Measurements from ENCODE around the gene MXD4.
A peak's percentile ranks its signal among the peaks of the same experiment; 100 is the strongest.

MXD4 gene, protein sequence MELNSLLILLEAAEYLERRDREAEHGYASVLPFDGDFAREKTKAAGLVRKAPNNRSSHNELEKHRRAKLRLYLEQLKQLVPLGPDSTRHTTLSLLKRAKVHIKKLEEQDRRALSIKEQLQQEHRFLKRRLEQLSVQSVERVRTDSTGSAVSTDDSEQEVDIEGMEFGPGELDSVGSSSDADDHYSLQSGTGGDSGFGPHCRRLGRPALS

DNA sequence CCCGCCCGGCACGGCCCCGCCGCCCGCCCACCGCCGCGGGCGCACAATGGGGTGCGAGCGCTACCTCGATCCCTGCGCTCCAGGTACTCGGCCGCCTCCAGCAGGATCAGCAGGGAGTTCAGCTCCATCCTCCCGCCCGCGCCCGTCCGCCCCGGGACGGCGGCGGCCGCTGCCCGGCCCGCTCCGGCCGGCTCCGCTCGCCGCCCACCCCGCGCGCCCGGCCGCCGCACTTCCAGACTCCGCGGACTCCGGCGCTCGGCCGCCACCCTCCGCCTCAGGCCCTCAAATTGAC, at the start of gene MXD4:
TSS of gene MXD4 (minus strand) at position 257 of the 292 bp plus-strand sequence. CDS start at position 128, 129 bp downstream.
- no peak for DNase-seq

DNA sequence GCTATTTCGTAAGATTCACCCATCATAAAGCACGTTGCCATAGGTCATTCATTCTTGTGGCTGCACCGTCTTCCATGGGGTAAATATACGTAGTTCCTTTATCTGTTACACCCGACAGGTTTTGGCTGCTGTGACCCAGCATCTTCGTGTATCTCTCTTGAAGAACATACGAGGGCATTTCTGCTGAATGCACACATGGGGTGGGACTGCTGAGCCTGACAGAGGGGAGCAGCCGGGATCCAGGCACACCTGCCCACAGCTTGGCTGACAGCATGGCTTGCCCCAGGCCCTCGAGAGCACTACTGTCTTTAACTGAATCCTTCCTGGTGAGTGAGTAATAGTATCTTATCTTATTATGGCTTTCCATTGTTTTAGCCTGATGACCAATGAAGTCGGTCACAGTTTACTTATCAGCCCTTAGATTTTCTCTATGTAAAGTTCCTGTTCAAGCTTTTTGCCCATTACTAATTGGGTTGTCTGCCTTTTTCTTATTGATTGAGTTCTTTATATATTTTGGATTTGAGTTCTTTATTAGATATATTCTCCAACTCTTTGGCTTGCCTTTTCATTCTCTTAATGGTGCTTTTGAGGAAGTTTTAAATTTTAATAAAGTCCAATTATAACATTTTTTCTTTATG, 45.0 kb upstream of the MXD4 start:
- no peak for DNase-seq

DNA sequence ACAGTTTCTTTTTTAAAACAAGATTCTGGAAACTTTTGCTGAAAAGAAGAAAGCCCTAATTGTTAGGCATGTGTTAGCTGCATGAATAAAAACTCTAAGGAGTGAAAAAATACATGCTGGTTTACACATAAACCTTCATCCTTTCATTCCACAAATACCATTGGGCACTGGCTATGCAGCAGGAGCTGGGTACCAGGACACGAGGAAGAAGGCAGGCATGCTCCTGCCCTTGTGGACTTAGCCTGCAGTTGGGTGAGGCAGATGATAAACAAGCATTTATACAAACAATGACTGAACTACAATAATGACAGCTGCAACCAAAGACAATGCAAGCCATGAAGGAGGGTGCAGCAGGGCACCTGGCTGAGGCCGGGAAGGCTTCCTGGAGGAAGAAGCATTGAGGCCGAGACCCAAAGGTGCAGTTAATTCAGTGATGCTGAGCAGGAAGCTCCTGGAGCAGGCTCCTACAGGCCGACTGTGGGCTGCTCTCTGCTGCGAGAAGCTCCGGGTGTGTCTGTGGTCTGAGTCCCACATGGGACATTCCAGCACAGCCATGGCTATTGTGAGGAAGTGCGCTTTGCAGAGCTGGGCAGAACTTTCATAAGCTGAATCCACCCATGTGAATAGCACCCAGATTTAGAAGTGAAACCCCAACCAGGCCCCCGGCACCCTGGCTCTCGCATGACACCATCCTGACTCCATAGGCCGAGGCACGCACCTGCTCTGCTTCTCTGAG, 44.0 kb upstream of the MXD4 start:
- peak; percentile 10 for DNase-seq

DNA sequence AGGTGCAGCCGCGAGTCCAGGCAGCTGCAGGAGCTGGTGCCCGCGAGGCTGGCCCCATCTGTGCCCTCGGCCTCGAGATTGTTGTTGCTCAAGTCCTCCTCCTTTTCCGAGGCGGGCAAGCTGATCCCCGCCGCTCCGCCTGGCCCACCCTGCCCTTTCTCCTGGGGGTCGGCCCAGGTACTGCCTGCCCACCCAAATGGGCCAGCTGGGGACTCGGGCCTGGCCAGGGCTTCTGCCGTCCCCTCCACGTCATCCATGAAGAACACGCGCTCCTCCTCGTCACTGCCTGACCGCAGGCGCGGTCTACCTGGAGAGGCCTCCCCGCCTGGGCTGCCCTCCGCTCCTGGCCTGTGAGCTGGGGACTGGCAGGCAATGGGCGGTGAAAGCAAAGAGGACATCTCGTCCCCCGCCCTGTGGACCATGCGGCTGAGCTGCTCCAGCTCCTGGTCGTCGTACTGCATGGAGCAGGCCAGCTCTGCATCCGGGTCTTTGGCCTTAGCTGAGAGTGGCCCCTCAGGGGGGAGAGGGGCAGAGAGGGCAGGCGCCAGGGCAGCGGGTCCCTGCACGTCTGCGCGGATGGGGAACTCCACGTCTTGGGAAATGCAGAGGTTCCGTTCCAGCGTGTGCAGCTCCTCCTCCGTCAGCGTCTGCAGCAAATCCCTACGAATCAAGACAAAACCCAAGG, 43.1 kb upstream of the MXD4 start:
- DNase-seq: no peak

DNA sequence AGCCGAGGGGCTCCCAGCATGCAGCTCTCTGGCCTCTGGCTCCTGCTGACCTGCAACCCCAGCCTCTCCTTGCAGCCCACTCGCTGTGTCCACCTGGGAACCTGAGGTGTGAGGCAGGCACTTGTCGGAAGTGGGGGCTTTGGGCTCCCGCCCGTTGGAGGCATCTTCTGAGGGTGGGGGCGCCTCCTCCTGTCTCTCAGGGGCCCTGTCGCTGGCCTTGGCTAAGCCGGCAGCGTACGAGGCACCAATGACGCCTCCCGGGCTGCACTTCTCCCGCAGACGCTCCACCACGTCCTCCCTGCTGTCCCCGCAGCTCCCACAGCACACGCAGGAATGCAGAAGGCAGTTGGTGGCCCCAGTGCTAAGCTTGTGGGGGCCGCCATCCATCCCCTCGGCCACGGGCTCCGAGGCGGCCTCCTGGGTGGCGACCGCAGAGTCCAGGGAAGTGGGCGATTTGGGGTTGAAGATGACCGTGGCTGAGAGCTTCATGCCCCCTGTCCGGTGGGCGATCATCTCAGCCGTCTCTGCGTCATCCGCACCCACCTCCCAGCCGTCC, 42.5 kb upstream of the MXD4 start:
- DNase-seq: no peak

DNA sequence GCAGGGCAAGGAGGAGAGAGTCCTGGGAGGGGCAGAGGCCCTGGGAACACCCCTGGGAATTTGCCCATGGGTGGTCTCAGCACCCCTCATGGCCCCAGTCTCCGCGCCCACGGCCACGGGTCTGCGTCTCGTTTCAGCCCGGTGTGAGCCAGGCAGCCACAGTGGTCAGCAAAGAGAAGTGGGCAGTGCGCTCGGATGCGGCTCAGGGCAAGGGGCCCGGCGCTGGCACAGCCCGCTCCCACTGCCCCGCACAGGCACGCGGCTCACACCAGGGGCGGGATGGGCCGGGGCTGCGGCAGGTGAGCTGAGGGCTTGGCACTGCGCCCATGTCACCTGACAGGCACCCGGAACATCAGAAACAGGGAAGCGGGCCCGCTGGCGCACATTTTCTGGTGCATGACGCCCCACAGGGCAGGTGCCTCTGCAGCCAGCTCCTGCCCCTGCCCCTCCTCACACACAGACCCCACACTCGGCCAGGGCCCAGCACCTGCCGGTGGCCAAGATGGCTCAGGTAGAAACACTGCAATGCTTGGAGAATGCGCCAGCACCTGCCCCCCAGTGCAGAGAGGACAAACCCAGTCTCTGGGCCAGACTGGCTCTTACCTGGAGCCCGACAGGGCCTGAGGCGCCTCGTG, 41.9 kb upstream of the MXD4 start:
- no peak for DNase-seq

DNA sequence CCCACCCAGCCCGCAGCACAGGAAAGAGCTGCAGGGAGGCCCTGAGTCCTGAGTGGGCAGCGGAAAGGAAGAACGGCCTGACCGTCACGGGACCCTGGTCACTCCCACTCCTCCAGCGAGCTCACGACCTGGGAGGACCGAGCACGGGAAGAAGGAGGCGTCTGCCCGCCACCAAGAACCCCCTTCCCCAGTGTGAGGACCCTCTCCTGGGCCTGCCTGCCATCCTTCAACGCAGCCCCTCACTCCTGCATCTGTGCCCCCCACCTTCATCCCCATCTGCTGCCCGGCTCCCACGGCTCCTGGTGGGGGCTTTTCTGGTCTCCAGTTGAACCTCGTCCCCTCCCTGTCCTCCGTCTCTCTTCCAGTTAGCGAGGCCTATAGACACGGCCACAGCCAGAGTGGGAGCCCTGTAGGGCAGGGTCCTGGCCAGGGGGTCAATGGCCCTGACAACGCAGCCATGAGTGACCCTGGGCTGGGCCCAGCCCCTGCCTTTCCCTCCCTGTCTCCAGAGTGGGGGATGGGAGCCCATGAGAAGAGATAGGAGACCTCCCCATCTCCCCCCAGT, 41.3 kb upstream of the MXD4 start:
- no peak for DNase-seq

DNA sequence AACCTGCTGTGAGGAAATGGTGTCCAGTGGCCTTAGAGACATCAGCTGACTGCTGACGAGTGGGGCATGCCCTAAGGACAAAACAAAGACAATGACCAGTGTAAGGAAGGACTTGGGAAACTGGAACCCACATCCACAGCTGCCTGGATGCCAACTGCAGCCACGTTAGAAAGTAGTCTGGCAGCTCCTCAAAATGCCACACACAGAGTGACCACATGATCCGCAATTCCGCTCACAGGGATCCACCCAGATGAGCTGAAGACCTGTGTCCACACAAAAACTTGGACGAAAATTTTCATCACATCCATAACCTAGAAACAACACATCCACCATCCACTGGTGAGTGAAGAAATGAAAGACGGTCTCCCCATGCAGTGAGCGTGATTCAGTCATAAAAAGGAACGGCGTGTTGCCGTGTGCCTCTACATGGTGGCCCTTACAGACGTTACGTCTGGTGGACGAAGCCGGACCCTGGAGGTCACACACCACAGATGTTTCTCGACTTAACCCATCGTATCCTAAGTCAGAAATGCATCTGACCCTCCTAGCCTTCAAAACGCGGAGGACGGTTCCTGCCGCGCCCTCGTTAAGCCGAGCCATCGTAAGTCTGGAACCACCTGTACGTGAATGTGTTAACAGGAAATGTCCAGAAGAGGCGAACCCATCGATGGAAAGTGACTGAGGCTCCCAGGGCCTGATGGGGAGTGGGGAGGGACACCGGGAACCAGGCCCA, 40.6 kb upstream of the MXD4 start:
- DNase-seq: no peak

DNA sequence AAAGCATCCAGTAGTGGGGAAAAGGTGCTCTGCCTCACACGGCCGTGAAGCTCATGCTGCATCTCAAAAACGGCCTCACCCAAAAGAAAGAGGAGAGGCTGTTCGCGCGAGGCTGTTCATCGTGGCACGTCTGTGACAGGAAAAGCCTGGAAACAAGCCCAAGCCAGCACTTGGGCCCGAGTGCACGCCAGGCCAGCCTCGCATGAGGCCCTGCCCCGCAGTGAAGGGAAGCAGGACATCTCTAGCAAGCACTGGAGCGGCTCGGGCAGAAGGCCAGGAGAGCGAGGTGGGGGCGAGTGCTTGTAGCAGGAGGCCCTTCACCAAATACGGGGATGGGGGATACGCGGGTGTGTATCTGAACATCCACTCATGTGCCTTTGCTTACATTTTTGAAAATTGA, 39.9 kb upstream of the MXD4 start:
- DNase-seq: no peak

DNA sequence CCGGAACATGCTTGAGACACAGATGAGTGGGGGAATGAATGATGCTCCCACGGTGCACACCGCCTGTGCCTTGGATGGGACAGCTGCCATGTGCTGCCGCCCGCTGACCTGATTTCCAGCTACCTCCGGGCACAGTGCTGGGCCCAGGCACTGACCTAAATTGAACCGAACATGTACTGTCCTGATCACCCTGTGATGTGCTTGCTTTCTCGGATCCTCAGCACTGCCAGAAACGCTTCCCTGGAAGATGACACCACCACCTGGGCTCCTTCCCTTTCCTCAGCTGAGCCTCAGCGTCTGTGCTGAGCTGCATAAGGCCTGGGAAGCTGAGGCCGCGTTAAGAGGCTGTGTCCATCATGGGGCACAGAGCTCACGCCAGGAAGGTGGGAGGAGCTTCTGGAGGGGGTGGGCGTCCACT, 39.3 kb upstream of the MXD4 start:
- no peak for DNase-seq

DNA sequence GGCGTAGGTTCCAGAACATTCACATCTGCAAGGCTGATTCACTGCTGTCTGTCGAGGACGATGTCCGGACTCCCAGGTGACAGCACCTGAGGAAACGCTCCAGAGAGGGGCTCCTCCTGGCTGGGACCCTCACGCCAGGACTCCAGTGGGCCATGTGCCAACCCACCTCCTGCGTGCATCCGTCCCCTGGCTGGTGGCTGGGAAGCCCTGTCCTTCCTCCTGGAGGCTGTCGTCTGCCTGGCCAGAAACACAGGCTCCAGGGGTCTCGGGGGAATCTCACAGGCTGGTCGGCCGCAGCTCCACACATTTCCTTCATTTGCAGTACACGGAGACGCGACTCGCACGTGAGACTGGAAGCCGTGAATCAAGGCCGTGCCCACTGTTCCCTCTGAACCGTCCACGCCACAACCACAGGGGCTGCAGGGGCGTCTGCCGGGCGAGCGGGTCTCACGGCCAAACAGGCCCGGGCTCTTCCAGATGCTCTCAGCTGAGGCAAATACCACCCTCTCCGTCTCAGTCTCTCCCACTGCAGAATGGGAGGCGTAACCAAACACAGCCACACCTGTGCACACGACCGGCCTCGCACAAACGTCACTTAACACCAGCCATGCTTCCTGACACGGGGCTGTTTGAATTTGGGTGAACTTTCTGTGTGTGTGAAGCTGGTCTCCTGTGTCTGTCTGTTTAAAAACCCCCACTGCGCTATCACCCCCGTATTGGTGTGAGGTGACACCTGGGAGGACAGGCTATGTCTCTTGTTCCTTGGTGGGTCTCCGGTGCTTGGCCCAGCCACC, 38.7 kb upstream of the MXD4 start:
- no peak for DNase-seq

DNA sequence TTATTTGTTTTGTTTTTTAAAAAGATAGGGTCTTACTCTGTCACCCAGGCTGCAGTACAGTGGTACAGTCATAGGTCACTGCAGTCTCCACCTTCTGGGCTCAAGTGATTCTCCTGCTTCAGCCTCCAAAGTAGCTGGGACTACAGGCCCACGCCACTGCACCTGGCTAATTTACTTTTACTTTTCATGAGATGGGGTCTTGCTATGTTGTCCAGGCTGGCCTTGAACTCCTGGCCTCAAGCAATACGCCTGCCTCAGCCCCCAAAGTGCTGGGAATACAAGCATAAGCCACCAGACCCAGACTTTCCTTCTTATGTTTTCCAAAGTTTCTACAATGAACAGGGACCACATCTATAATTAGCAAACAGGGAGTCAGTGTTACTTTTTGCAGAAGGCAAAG, 37.9 kb upstream of the MXD4 start:
- DNase-seq: no peak

DNA sequence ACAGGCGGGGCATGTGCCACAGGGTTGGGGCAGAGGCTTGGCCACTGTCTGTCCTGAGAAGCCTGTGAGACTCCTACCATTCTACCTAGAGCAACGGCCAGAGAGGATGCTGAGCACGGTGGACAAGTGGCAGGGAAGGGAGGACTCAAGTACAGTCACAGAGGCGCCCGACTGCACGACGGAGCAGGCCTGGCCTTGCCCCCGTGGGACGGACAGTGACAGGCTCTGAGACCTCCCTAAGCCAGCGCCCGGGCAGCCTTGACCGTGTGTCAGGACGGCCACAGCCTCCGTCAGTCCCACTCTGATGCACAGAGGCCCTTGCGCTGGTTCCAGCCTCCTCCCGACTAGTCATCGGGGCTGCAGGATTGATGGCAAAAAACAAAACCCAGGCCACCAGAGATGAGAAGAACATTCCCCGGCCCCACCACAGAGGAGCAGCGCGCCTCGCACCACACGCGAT, 36.7 kb upstream of the MXD4 start:
- DNase-seq: no peak

DNA sequence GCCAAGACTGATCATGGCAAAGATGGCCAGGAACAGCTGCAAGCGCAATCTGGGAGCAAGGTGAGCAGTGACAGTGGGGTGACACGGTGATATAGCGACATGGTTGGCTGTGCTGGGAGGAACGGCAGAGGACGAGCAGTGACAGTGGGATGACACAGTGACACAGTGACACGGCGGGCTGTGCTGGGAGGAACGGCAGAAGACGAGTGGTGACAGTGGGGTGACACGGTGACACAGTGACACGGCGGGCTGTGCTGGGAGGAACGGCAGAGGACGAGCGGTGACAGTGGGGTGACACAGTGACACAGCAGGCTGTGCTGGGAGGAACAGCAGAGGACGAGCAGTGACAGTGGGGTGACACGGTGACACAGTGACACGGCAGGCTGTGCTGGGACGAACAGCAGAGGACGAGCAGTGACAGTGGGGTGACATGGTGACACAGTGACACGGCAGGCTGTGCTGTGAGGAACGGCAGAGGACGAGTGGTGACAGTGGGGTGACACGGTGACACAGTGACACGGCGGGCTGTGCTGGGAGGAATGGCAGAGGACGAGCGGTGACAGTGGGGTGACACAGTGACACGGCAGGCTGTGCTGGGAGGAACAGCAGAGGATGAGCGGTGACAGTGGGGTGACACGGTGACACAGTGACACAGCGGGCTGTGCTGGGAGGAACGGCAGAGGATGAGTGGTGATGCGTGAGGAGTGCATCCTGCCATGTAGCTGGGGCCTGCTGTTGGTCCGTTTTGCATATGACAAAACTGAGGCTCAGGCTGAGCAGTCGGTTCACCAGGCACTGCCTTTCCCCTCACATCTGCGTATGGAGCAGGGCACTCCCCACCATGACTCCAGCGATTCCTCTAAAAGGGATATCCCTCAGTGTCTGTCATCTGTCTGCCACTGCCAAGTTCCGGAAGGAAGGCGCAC, 36.0 kb upstream of the MXD4 start:
- DNase-seq: no peak

DNA sequence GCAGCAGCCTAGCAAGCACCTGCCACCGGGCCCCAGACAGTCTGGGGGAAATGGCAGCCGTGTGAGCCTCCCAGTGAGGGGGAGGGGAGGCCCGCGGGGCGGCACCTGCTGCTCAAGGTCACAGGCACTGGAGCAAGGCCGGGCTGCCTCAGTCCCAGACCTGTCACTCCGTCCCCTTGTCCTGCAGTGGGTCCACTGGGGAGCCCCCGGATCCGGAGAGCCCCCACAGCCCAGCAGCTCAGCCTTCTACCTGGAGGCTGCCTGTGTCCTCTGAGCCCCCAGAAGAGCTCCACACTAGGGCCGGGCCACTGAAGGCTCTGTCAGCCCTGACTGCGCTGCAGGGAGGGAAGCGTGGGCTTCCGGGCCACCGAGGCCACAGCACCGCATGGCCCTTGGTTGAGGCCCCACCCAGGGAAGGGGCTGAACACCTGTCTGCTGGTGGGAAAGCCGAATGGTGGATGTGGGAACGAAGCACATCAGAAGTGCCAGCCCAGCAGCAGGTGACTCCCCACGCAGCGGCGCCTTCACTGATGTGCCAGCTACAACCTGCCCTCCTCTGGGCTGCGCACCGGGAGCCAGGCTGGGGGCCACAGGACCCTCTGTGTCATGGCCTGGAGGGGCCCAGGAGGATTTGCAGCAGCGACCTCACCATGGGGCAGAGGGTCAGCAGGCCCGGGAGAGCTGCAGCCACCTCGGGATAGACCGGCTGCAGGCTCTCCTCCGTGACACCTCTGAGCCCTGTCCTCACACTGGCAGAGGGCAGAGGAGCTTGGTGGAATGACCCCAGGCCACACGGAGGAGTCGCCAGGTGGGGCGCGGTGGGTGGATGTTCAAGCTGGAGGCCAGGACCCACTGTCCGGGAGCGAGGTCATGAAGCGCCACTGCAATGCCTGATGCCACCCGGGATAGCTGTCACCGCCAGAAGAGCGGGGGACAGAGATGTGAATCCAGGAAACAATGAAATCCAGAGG, 35.0 kb upstream of the MXD4 start:
- DNase-seq: no peak

DNA sequence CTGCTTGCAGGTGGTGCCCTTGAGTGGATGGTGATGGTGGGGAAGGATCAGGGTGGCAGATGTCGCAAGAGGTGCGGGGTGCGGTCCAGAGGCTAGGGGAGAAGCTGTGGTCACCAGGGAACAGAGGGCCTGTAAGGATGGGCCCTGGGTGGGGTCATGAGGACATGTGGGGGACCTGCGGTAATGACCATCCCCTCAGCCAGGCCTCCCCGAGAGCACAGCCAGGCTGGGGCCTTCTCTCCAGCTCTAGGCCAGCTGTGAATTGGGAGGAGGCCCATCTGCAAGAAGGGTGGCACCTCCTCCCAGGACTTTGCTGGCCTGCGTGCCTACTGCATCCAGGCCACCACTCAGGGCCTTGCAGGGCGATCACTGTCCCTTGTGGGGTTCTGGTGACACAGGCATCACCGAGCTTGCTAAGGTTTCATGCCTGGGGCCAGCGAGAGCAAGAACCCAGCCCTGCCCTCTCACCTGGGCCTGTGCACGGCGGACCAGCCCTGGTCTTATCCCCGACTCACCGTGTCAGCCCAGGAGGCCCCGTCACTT, 34.1 kb upstream of the MXD4 start:
- DNase-seq: no peak

DNA sequence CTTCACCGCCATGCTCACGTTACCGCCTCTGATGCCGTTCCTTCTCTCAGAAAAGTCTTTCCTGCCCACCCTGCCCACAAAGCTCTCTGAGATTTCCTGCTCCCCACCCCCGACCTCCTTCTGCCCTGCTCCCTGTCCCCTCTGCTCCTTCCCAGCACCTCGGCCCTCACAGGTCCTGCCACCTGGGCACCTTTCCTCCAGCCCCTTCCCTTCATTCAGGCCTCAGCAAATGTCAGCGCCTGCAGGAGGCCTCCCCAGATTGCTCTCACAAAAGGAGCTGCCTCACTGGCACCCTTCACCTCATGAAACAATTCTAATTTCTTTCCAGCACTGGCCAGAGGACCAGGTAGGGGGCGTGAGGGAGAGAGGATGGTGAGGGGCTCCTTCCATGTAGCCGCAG, 33.6 kb upstream of the MXD4 start:
- no peak for DNase-seq

DNA sequence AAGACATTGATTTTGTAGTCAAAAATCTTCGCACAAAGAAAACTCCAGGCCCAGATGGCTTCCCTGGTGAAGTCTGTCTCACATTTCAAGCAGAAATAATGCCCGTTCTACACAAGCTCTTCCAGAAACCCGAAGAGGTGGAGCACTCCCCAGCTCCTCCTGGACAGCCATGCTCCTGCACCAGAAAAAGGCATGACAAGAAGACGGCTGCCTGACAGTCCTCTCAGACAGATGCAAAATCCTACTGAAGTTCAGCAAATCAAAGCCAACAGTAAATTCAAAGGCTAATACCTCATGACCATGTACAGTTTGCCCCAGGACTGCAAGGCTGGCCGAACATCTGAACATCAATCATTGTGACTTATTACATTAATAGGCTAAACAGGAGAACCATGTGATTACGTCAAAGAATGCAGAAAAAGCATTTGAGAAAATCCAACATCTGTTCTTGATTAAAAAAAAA, 30.8 kb upstream of the MXD4 start:
- no peak for DNase-seq

Data from inflammatory macrophage treated with lipopolysaccharide for 4 hours (primary cell).